Astrocyte of the cerebellum (primary cell): ENCODE results near the gene ZBTB46.

Source experiments
- DNase-seq: peaks from one replicate; pipeline ENCODE4 v3.0.0-alpha.2; 2011; ENCODE audit warnings: low read depth
- H3K4me3 ChIP-seq: 2 replicates; pipeline ENCODE4 v1.5.1; 2011; ENCODE audit warnings: mild to moderate bottlenecking, low read depth, low read length, moderate library complexity
- CTCF ChIP-seq: IDR thresholded peaks from 2 replicates; pipeline ENCODE4 v1.5.1; 2012; ENCODE audit warnings: low read length, low read depth, moderate library complexity, mild to moderate bottlenecking; ENCODE audit errors: missing control alignments
- in situ Hi-C: cut with HindIII; loops from 2 replicates; pipeline ENCODE4 v1.10.0; 2017; ENCODE audit warnings: low sequenced_read_pairs

ZBTB46 gene

GRCh38 chr20:63861981-63862901 is 31.2 kb upstream of the ZBTB46 start:
- no peak for TF ChIP-seq CTCF
- no peak overlapping the region for H3K4me3 ChIP-seq
- in situ Hi-C loops, result no loop called here
- no peak for DNase-seq

- TF ChIP-seq CTCF, result no peak
- in situ Hi-C loops, result no loop called here
- H3K4me3 ChIP-seq, result no peak within 1 kb of the TSS
- no peak for DNase-seq
Observed at GRCh38 chr20:63861365-63861934, 30.4 kb upstream of the ZBTB46 start, which contains the start of gene ABHD16B. TSS of gene ABHD16B (plus strand) at chr20:63861498. CDS start at chr20:63861541, 43 bp downstream.

- no peak for TF ChIP-seq CTCF
Observed at GRCh38 chr20:63860325-63861051, 29.4 kb upstream of the ZBTB46 start.

GRCh38 chr20:63859166-63859699 is 28.2 kb upstream of the ZBTB46 start:
- TF ChIP-seq CTCF, result no peak
- DNase-seq, result no peak
- H3K4me3 ChIP-seq, result no peak overlapping the region
- in situ Hi-C loops, result no loop called here

More at GRCh38 chr20:63860325-63861051, 29.4 kb upstream of the ZBTB46 start:
- H3K4me3 ChIP-seq, result no peak overlapping the region
- DNase-seq, result no peak
- in situ Hi-C loops, result no loop called here

- H3K4me3 ChIP-seq, result no peak overlapping the region
Observed at GRCh38 chr20:63858393-63859165, 27.5 kb upstream of the ZBTB46 start.

More at GRCh38 chr20:63858393-63859165, 27.5 kb upstream of the ZBTB46 start:
- in situ Hi-C loops, result no loop called here
- no peak for DNase-seq
- TF ChIP-seq CTCF, result peak; percentile 54
